8988T (cell line): Measurements from ENCODE around the gene MAN1C1.
"Not testable (repeated sequence)": the region's sequence is repeated elsewhere in the genome, so short reads cannot be mapped to it uniquely, and the experiment has no call there.

Experiments
- DNase-seq: peaks from one replicate; pipeline ENCODE4 v3.0.0; 2011

MAN1C1 gene

DNA sequence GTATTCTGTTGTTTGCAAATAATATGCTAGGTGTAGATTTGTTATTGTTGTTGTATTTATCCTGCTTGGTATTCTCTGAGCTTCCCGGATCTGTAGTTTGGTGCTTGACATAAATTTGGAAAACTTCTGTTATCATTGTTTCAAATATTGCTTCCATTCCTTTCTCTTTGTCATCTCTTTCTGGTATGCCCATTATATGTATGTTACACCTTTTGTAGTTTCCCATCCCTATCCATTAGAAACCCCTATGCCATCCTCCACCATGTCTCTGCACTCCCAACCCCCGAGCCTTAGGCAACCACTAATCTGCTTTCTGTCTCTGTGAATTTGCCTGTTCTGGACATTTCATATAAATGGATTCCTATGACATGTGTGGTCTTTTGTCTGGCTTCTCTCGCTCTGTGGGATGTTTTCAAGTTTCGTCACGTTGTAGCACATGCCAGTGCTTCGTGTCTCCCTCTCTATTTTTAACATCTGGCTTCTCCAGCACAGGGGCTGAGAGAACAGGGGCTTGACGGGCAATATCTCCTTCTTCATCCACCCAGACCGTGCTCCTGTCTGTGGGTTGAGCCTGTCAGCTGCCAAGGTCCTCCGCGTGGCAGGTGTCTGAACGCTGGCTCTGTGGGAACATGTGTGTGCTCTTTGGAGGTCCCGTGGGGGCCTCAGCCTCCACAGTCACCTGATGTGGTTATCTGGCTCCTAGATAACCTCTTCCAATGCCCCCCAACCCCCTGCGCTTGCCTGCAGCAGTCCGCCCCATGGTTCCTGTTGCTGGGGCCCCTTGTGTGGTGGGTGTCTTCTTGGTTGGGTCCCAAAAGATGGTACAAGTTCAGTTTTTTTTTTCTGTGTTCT is 32.8 kb upstream of the MAN1C1 start:
- no peak for DNase-seq

DNA sequence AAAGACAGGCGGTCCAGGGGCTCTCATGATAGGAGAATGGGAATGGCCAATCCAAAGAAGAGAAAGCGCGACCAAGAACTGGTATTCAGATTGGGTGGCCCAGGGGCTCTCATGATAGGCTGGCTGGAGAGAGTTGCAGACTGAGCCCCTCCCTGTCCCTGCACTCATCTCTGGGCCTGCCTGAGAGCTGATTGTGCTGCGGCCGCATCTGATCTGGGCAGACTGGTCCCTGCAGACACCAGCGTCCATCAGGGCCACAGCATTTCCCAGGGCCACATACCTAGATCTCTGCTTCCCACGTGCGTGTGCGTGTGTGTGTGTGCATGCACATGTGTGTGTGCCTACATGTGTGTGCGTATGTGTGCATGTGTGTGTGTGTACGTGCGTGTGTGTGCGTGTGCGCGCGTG is 30.4 kb upstream of the MAN1C1 start:
- no peak for DNase-seq

DNA sequence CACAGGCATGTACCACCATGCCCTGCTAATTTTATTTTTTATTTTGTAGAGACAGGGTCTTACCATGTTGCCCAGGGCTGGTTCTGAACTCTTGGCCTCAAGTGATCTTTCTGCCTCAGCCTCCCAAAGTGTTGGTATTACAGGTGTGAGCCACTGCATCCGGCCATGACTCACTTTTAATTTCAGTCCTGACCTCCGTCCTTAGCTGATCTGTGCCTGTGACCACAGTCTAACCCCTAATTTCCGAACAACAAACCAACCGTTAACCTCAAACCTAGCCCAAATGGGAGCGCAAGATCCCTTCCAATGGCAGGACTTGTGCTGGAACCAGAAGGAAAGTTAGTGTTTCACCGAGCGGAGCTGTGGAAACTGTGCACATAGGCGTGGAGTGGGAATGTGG is 29.3 kb upstream of the MAN1C1 start:
- DNase-seq: no peak

DNA sequence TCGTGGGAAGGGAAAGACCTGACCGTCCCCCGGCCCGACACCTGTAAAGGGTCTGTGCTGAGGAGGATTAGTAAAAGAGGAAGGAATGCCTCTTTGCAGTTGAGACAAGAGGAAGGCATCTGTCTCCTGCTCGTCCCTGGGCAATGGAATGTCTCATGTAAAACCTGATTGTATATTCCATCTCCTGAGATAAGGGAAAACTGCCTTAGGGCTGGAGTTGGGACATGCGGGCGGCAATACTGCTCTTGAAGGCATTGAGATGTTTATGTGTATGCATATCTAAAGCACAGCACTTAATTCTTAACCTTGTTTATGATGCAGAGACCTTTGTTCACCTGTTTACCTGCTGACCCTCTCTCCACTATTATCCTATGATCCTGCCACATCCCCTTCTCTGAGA is 28.4 kb upstream of the MAN1C1 start:
- DNase-seq: not testable (repeated sequence)

DNA sequence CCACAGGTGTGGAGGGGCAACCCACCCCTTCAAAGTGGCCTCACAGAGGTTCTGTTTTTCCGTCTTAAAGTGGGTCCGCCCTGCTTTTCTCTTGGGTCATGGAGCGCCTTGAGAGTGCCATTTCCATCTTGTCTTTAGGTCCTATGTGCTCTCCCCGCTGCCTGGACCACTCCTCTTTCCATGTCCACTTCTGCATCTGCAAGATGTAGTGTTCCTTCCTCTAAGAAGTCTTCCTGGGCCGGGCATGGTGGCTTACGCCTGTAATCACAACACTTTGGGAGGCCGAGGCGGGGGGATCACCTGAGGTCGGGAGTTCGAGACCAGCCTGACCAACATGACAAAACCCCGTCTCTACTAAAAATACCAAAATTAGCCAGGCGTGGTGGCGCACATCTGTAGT is 27.8 kb upstream of the MAN1C1 start:
- DNase-seq: not testable (repeated sequence)

DNA sequence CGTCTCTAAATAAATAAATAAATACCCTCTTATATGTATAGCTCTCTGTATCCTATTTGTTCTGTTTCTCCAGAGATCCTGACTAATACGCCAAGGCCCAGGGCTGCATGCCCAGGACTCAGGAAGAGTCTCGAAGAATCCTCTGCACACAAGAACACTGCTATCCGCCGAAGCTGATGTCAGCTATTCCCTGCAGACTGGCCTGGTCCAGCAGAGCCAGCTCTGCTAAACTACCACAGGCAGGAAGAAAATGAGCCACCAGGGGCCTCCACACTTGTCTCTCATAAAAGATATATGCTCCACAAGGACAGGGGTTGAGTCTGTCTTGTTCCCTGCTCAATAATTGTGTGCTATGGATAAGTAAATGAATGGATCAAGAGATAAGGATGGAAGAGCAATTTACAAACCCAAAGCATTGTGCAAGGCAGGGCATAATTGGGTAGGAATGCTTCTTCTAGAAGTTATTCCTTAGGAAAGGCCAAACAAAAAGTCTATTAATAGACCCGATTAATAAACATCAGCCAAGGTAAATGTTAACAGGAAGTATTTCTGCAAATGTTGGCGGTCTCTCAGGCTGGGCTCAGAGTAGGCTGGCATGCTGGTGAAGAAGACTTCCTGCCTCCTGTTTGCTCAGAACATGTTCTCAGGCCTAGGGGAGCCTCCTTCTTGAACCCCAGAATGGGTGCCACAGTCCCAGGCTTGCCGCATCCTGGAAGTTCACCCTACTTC is 26.3 kb upstream of the MAN1C1 start:
- no peak for DNase-seq

DNA sequence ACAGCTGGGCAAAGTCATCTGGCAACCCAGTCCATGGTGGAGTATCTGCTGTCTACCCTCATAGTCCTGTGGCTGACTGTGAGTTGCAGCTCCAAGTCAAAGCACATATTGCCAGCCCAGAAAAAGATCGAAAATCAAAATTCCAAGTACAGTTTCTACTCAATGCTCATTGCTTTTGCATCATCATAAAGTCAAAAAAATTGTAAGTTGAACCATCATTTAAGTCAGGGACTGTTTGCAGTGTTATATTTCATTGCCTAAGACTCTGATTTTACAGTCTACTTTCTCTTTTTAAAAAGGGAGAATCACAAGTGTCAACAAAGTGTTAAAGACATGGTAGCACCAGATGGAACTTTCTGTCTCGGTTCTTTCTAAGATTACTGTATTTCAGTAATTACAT is 22.7 kb upstream of the MAN1C1 start:
- no peak for DNase-seq

DNA sequence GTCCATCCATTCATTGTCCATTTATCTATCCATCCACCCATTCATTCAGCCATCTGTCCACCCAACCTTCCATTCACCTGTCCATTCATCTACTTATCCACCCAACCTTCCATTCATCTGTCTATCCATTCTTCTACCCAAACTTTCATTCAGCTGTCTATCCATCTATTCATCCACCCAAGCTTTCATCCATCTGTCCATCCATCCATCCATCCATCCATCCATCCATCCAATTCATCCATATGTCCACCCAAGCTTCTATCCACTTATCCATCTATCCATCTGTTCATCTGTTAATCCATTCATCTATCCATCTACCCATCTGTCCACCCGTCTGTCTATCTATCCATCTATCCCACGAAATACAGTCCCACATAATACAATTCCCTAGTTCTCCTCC is 21.6 kb upstream of the MAN1C1 start:
- no peak for DNase-seq

DNA sequence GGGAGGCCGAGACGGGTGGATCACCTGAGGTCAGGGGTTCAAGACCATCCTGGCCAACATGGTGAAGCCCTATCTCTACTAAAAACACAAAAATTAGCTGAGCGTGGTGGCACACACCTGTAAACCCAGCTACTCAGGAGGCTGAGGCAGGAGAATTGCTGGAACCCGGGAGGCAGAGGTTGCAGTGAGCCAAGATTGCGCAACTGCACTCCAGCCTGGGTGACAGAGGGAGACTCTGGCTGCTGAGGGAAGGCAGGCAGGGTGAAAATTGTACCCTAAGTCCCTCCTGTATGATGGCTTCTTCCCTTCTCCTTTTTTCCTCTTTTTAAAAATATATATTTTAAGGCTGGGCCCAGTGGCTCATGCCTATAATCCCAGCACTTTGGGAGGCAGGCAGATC is 19.9 kb upstream of the MAN1C1 start:
- DNase-seq: not testable (repeated sequence)

DNA sequence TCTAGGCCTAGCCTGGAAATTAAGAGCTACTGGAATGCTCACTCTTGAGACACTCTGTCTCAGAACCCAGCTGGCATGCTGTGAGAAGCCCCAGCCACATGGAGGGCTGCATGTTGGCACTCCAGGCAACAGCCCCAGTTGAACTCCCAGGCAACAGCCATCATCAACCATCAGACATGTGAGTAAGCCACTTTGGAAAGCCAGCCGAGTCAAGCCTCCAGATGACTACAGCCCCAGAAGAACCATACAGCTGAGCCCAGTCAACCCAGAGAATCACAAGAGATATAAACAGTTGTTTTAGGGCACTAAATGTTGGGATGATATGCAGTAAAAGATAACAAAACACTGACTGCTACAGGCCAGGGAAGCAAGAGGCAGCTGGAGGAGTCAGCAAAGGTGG is 17.7 kb upstream of the MAN1C1 start:
- no peak for DNase-seq

DNA sequence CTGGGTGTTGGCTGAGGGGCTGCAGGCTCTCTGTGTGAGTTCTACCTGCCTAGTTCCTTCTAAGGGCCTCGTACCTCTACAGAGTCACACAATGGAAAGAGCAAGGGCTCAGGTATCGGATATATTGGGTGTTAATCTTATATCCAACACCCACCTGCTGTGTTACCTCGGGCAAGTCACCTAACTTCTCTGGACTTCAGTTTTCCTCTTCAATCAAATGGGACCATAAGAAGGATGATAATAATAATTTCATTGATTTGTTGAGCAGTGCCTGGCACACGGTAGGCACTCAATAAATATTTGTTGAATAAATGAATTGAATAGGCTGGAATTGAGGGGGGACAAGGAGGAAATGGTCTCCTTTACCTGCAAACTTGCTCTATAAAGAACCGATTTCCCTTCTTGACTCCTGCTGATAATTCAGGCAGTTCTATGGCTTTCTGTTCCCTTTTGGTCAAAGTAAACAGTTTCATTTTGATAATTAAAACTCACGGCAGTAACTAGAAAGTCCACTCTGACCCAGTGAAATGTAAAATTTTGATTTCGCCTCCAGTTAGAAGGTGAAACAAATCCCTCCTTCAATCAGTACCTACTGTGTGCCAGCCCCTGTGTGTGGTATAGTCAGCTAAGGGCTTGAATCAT is 16.5 kb upstream of the MAN1C1 start:
- no peak for DNase-seq

DNA sequence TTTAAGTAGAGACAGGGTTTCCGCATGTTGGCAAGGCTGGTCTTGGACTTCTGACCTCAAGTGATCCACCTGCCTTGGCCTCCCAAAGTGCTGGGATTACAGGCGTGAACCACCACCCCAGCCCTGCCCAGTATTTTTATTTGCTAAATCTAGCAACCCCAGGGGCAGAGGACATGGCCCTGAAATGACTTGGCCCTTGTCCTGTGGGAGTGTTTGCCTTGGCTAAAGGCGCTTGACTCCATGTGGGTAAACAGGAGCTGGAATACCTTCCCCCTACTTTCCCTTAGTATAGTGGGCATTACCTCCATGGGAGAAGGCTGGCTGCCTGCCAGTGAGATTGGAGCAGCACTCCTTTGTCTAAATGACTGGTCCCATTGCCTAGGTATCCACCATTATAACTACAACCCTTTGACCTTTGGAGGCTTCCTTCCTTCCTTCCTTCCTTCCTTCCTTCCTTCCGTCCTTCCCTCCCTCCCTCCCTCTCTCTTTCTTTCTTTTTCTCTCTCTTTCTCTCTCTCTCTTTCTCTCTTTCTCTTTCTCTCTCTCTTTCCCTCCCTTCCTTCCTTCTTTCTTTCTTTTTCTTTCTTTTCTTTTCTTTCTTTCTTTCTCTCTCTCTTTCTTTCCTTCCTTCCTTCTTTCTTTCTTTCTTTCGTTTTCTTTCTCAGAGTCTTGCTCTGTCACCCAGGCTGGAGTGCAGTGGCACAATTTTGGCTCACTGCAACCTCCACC is 15.5 kb upstream of the MAN1C1 start:
- DNase-seq: not testable (repeated sequence)

DNA sequence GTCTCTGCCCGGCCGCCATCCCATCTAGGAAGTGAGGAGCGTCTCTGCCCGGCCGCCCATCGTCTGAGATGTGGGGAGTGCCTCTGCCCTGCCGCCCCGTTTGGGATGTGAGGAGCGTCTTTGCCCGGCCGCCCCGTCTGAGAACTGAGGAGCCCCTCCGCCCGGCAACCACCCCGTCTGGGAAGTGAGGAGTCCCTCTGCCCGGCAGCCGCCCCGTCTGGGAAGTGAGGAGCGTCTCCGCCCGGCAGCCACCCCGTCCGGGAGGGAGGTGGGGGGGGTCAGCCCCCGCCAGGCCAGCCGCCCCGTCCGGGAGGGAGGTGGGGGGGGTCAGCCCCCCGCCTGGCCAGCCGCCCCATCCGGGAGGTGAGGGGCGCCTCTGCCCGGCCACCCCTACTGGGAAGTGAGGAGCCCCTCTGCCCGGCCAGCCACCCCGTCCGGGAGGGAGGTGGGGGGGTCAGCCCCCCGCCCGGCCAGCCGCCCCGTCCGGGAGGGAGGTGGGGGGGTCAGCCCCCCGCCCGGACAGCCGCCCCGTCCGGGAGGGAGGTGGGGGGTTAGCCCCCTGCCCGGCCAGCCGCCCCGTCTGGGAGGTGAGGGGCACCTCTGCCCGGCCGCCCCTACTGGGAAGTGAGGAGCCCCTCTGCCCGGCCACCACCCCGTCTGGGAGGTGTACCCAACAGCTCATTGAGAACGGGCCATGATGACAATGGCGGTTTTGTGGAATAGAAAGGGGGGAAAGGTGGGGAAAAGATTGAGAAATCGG is 12.6 kb upstream of the MAN1C1 start:
- not testable (repeated sequence) for DNase-seq

DNA sequence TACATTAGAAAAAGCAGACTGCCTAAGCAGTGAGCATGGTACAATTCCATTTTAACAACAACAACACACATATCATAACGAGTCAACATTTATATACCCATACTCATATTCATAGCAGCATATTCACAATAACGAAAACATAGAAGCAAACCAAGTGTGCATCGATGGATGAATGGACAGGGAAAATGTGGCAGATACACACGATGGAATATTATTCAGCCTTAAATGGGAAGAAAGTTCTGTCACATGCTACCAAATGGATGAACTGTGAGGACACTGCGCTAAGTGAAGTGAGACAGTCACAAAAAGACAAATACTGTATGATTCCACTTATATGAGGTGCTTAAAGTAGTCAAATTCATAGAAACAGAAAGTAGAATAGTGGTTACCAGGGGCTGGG is 9.5 kb upstream of the MAN1C1 start:
- no peak for DNase-seq

DNA sequence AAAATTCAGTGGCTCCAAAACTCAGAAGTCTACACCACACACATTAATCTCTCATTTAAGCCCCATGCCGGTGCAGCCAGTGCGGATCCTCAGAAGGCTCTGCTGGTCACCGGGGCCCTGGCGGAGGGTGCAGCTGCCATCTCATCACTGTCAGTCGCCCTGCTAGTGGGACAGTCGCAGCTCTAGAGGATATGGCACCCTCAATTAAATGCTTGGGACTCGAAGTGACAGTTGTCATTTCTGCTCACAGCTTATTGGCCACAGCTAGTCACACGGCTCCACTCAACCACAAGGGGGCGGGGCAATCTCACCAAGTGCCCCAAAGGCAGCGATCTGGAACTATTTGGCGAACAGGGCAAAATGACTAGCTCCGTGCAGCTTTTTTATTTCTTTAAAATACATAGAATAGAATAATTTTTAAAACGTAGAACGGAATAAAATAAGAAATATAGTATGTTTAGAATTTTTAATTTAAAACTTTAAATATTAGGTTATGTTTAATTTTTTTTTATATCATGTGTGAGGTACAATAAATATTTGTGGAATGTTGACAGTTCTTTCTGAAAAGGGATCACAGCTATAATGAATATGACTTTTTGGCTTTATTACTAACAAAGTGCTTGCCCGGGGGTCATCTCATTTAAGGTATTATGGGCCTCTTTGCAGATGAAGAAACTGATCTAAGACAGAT is 8.0 kb upstream of the MAN1C1 start:
- peak; percentile 65 for DNase-seq

DNA sequence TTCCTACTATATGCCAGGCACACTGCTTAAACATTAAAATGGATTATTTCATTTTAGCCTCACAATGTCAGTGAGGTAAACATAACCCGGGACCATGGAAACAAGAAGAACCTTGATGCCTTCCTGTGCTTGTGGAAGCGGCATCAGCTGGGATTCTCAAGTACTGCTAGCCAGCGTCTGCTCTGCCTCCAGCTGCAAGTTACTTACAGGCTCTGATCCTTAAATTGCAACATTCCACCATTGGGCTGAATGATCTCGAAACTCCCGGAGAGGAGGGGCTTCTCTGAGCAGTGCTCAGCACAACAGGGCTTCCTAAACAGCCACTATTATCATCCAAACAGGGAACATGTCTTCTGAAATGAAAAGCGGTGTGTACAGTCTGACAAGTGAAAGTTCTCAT is 6.7 kb upstream of the MAN1C1 start:
- DNase-seq: no peak

DNA sequence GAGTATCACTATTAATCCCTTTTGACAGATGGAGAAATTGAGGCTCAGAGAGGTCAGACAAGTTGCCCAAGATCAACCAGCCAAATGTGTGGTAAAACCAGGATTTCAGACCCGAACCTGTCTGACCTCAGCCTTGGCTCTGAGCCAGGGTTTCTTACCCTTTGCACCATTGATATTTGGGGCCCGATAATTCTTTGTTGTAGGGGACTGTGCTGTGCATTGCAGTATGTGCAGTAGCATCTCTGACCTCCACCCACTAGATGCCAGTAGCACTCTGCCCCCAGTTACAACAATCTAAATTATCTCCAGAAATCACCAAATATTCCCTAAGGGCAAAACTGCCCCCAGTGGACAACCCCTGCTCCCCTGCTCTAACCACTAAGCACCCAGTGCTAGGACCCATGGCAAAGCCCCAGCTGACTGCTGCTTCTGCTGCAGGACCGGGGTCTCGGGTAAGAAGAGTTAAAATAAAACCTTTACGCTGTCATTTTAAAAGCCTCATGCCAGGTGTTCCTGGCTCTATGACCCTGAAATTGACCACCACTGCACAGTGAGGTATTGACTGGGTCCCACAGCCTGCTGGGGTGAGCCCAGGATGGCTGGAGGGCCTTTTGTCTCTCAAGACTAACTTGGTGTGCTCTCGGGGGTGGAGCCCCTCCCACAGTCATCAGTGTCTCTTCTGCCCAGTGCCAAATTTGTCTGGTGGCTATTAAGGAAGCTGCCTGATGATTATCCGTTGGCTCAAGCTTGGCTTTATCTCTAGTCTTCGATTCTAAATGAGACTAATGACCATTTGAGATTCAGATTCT is 5.6 kb upstream of the MAN1C1 start:
- DNase-seq: no peak

DNA sequence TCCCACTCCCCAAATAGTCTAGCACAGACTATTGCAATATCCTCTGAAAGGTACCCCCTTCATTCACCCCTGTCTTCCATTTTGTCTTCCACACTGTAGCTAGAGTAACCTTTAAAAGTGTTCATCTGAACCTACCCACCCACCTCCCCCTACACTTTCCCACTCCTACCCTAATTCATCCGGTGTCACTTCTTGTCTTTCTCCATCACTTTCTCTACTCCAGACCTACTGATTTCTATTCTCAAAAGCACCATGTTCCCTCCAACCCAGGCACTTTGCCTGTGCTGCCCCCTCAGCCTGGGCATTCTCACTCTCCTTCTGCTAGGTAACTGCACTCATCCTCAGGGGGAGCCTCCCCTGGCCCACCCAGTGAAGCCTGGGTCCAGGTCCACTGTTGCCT is 4.7 kb upstream of the MAN1C1 start:
- DNase-seq: no peak

DNA sequence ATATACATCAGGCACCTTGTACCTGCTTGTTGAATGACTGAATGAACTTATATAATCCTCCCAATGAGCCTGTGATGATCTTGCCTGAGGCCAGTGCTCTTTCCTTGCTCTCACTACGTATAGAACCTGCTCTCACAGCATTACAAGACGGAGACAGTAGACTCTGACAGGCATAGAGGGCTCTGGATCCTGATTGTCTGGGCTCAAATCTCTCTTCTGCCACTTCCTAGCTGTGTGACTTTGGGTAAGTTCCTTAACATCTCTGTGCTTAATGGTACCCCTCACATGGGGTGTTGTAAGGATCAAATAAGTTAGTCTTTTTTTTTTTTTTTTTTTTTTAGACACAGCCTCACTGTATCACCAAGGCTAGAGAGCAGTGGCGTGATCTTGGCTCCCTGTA is 4.2 kb upstream of the MAN1C1 start:
- no peak for DNase-seq

DNA sequence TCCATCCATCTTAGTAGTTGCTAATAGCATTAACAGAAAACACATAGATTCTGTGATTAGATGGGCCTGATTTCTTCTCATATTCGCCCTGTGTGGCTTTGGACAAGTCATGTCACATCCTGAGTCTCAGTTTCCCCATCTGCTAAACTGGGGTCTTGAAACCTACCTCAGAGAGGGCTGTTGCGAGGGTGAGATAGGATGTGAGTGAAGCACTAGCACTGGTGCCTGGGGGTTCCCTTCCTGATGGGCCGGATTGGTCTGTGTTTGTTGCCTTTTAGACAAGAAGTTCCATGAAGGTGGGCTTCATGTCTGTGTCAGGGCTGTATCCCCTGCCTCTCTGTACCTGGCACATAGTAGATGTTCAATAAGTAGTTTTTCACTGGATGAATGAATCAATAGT is 3.5 kb upstream of the MAN1C1 start:
- no peak for DNase-seq
